SU-DHL-6 (cell line): ENCODE data around the gene IL17RE.
A peak's percentile ranks its signal among the peaks of the same experiment; 100 is the strongest.

ENCODE experiments used
- H2AFZ ChIP-seq: fragments of 200-600 bp; sonication (generic); 2 replicates; pipeline ENCODE4 v1.6.1; 2014; ENCODE audit warnings: low read depth, mild to moderate bottlenecking, moderate library complexity, mixed read lengths, antibody characterized with exemption, low read length; ENCODE audit not compliant: severe bottlenecking
- H3F3A ChIP-seq: fragments of 200-600 bp; shearing (Covaris generic); 2 replicates; pipeline ENCODE4 v1.6.0; 2016; ENCODE audit warnings: antibody characterized with exemption, mild to moderate bottlenecking; ENCODE audit not compliant: insufficient read depth
- H3K27ac ChIP-seq: fragments of 200-600 bp; sonication (generic); 2 replicates; pipeline ENCODE4 v1.5.1; 2016; ENCODE audit warnings: low read depth, mild to moderate bottlenecking, low read length, moderate library complexity, mixed read lengths
- H3K27me3 ChIP-seq: fragments of 200-600 bp; sonication (generic), shearing (Covaris generic); 2 replicates; pipeline ENCODE4 v1.6.0; 2014; ENCODE audit warnings: mild to moderate bottlenecking, low read length
- H3K36me3 ChIP-seq: fragments of 200-600 bp; sonication (generic); 2 replicates; pipeline ENCODE4 v1.6.1; 2014; ENCODE audit warnings: mild to moderate bottlenecking, low read length, mixed read lengths
- H3K4me2 ChIP-seq: fragments of 300-600, 200-600 bp; shearing (Covaris generic), sonication (generic); 2 replicates; pipeline ENCODE4 v1.6.0; 2014; ENCODE audit warnings: low read length, low read depth, mild to moderate bottlenecking; ENCODE audit not compliant: poor library complexity, severe bottlenecking
- H3K4me3 ChIP-seq: fragments of 200-600 bp; sonication (generic); 2 replicates; pipeline ENCODE4 v1.5.1; 2014; ENCODE audit warnings: antibody characterized with exemption, low read length, mild to moderate bottlenecking, mixed read lengths; ENCODE audit not compliant: insufficient read depth, poor library complexity, severe bottlenecking
- H3K79me2 ChIP-seq: fragments of 200-600 bp; sonication (generic); 2 replicates; pipeline ENCODE4 v1.6.1; 2014; ENCODE audit warnings: mild to moderate bottlenecking, low read length, moderate library complexity; ENCODE audit not compliant: insufficient read depth
- H3K9ac ChIP-seq: fragments of 200-600 bp; sonication (generic); 2 replicates; pipeline ENCODE4 v1.7.0; 2014; ENCODE audit warnings: mild to moderate bottlenecking, low read length
- H3K9me2 ChIP-seq: fragments of 200-600 bp; sonication (generic); replicated peaks from 2 replicates; pipeline ENCODE4 v1.6.1; 2014; ENCODE audit warnings: low read length; ENCODE audit not compliant: insufficient read depth
- H3K9me3 ChIP-seq: fragments of 200-600 bp; sonication (generic); 2 replicates; pipeline ENCODE4 v1.6.1; 2014; ENCODE audit warnings: low read length, mixed read lengths; ENCODE audit not compliant: insufficient read depth
- H4K20me1 ChIP-seq: fragments of 200-600 bp; sonication (generic); 2 replicates; pipeline ENCODE4 v1.6.1; 2014; ENCODE audit warnings: low read depth, mild to moderate bottlenecking, antibody characterized with exemption, low read length, moderate library complexity, mixed read lengths
- EZH2phosphoT487 ChIP-seq: fragments of 200-600 bp; sonication (generic), shearing (Covaris generic); conservative IDR thresholded peaks from 2 replicates; pipeline ENCODE4 v1.6.1; 2018; ENCODE audit warnings: mild to moderate bottlenecking, antibody characterized with exemption, low read length, moderate library complexity, mixed read lengths
- TF ChIP-seq, protein P1 (sequence below): fragments of 200-600 bp; sonication (generic); IDR thresholded peaks from one replicate; pipeline ENCODE4 v1.5.1; 2017; ENCODE audit warnings: antibody characterized with exemption, mild to moderate bottlenecking, low read length, moderate library complexity; ENCODE audit not compliant: insufficient read depth, poor library complexity, severe bottlenecking

IL17RE gene

DNA sequence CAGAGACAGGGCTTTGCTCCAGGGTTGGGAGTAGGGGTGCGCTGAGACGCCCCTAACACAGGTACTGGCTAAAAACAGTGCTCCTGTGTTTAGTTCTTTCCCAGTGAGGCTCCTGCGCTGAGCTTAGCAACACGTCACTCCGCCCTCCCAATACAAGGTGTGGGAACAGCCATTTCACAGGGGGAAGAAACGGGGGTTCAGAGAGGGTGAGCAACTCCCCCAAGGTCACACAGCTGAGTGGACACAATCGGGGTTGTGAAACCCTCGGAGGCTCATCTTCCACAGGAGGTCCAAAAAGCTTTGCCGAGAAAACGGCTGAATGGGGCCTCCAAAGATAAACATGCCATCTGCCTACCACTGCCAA, 48.9 kb downstream of the IL17RE start:
- Histone ChIP-seq H3F3A (no peaks in the 10 kb centered on the region), H3K79me2 (no peaks in the 10 kb centered on the region), H3K27me3 (no peaks in the 10 kb centered on the region), H3K27ac (no peak overlapping the region), H3K4me3 (peak overlapping the region; percentile 60), H2AFZ (peak overlapping the region; percentile 81), H3K9ac (peak overlapping the region; percentile 62), H3K36me3 (no peaks in the 10 kb centered on the region), H3K4me2 (peak overlapping the region; percentile 65), H3K9me2 (no peaks in the 10 kb centered on the region), H3K9me3 (no peaks in the 10 kb centered on the region), H4K20me1 (no peaks in the 10 kb centered on the region)
- TF ChIP-seq, protein P1, sequence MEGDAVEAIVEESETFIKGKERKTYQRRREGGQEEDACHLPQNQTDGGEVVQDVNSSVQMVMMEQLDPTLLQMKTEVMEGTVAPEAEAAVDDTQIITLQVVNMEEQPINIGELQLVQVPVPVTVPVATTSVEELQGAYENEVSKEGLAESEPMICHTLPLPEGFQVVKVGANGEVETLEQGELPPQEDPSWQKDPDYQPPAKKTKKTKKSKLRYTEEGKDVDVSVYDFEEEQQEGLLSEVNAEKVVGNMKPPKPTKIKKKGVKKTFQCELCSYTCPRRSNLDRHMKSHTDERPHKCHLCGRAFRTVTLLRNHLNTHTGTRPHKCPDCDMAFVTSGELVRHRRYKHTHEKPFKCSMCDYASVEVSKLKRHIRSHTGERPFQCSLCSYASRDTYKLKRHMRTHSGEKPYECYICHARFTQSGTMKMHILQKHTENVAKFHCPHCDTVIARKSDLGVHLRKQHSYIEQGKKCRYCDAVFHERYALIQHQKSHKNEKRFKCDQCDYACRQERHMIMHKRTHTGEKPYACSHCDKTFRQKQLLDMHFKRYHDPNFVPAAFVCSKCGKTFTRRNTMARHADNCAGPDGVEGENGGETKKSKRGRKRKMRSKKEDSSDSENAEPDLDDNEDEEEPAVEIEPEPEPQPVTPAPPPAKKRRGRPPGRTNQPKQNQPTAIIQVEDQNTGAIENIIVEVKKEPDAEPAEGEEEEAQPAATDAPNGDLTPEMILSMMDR, result no peak
- TF ChIP-seq EZH2phosphoT487, result no peak

DNA sequence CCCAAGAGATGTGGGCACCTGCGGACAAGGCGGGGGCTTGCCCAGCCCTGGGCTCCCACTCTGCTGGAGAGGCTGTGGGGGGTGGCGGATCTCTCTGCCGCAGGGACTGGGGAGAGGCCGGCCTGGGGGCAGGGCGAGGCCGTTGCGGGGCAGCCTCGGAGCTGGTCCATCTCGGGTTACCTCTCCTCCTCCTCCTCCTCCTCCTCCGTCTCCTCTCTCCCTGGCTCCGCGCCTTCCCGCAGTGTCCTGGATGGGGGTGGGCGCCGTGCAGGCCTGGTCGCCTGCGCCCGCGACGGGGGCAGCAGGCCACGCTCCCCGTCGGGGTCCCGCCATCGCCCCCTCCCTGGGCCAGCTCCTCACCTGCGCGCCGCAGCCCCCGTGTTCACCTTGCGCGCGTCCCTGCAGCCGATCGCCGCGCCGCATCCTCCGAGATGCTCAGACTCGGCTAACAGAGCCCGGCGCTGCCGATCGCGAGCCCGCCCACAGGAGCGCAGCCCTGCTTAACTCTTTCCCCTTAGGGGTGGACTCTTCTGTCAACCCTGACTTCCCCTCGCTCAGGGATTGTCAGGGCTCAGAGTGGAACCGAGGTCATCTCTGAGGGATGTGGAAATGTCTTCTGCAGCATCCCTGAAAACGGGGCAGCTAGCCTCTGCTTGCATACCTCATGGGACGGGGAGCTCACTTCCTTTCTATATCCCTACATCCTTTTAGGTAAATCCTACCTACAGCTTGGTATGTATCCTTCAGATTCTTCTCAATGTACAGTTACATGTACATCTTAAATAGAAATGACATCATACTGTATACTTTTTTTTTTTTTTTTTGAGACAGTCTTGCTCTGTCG, 49.5 kb downstream of the IL17RE start, which contains the start of gene PRRT3:
Gene PRRT3 (minus strand): TSS at position 447 of the 844 bp plus-strand sequence. CDS start 2,293 bp downstream, outside the sequence.
- Histone ChIP-seq H3K27ac (no peak within 1 kb of the TSS), H2AFZ (peak within 1 kb of the TSS; percentile 81), H3K9me2 (no peaks in the 10 kb centered on the region), H3K4me3 (peak within 1 kb of the TSS; percentile 60), H3K9me3 (no peaks in the 10 kb centered on the region), H3K27me3 (no peaks in the 10 kb centered on the region), H3F3A (no peaks in the 10 kb centered on the region), H3K4me2 (peak within 1 kb of the TSS; percentile 65), H3K36me3 (no peaks in the 10 kb centered on the region), H3K9ac (peak within 1 kb of the TSS; percentile 62), H4K20me1 (no peaks in the 10 kb centered on the region), H3K79me2 (no peaks in the 10 kb centered on the region)
- TF ChIP-seq EZH2phosphoT487, result no peak
- TF ChIP-seq, protein P1, result no peak

DNA sequence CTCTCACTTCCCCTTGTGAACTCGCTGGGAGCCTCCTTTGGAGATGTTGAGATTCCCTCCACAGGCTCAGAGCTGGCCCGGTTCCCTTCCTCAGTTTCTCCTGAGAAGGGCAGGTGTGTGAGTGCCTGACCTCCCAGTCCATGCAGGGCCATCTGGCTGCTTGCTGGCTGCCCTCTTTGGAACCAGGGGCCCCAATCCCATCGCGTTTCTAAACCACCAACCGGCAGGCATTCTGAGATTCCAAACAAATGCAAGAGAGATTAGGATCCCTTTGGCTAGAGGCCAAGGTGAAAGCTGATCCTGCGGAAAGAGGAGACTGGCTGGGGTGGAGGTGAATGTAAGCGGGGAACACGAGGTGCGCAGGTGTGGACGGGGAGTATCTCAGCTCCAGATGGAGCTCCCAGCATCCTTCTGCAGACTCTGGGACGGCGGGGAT, 52.4 kb downstream of the IL17RE start:
- H3K79me2 ChIP-seq, result no peaks in the 10 kb centered on the region
- H4K20me1 ChIP-seq, result no peaks in the 10 kb centered on the region
- no peaks in the 10 kb centered on the region for H3F3A ChIP-seq
- no peak overlapping the region for H2AFZ ChIP-seq
- H3K4me3 ChIP-seq, result no peak overlapping the region
- H3K27ac ChIP-seq, result no peak overlapping the region
- H3K9me3 ChIP-seq, result no peaks in the 10 kb centered on the region
- no peaks in the 10 kb centered on the region for H3K27me3 ChIP-seq
- H3K9ac ChIP-seq, result no peak overlapping the region
- no peaks in the 10 kb centered on the region for H3K9me2 ChIP-seq
- TF ChIP-seq, protein P1, result no peak
- TF ChIP-seq EZH2phosphoT487, result no peak
- H3K36me3 ChIP-seq, result no peaks in the 10 kb centered on the region
- H3K4me2 ChIP-seq, result no peak overlapping the region
